Cardiac septum (tissue), 1 donor: Measurements from ENCODE around the gene NEGR1. TPM values are rescaled to one million over a fixed set of nuclear protein-coding genes. Genes with fewer than 3 reads are reported as not detected.

ENCODE experiments used
- DNase-seq: peaks from one replicate; pipeline ENCODE4 v3.0.0-alpha.2; 2020; ENCODE audit warnings: low spot score
- intact Hi-C: fragments of 100-400 bp; cut with DNase I; formaldehyde crosslinking; loops from one replicate; pipeline ENCODE4 v1.14.0; 2022
- total RNA-seq: library from RNA; stranded (reverse); fragmentation: NEBNext Ultra II Directional; extraction: Animal tissue kit (Norgen Biotek cat#: 25700); gene quantifications from one replicate; pipeline ENCODE4 v1.2.1, GENCODE V29; 2021
- donor health status: DM: no; HTN: no; CAD: no.

Gene NEGR1
- total RNA-seq, 1 donor from 2014 or later: 5.2 TPM

DNA sequence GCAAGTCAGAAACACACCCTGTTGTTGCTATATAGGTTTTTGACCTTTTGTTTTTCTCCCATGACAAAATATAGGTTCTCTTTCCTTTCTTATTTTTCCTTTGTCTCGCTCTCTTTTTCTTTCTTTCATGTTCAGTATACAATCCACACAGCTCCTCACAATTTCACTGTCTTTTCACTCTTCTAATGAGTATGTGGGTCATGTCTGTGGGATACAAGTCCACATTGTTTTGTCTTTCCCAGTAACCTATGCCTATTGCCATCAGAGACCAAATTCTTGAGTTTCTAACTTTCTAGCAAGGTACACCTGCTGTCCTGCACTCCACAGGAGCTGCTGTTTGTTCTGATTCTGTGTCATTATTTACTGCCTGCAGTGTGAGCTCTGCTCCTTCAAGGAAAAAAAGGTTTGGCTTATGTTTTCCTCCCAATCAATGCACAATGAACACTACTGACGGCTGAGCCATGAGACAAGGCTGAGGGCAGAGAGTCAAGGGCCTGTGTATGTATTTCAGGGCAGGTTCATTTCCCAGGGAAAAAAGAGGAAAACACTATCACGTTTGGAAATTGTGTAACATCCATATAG lies 453.8 kb downstream of the NEGR1 start:
- no peak for DNase-seq
- intact Hi-C loops: no loop called here

- no peak for DNase-seq
- intact Hi-C loops: no loop called here
These were observed 458.5 kb downstream of the NEGR1 start for GRCh38 chr1:71823708-71824305.

- intact Hi-C loops: no loop called here
These were observed 465.3 kb downstream of the NEGR1 start for GRCh38 chr1:71817028-71817427.

DNA sequence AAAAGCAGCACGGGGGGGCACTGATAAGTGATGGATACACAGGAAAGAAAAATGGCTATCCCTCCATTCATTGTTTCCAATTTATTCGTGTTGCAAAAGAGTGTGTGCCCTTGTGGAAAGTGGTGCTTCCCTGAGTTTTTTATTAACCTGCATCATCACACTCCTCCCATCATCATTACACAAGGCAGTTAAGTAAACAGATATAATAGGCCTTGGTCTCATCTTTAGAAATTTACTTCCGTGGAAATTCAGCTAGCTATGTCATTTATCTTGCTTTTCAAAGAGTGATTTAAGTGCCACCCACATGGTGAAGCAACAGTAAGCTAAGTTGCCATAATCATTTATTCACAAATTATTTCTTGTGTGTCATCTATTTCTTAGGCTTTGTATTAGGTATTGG lies 473.3 kb downstream of the NEGR1 start:
- DNase-seq: no peak
- intact Hi-C loops: no loop called here

More at GRCh38 chr1:71817028-71817427, 465.3 kb downstream of the NEGR1 start:
- DNase-seq: no peak

GRCh38 chr1:71804140-71804539 lies 478.2 kb downstream of the NEGR1 start:
- DNase-seq: no peak
- intact Hi-C loops: no loop called here

- intact Hi-C loops: no loop called here
- DNase-seq: no peak
These were observed 486.3 kb downstream of the NEGR1 start for GRCh38 chr1:71796006-71796405.

- intact Hi-C loops: no loop called here
- DNase-seq: no peak
These were observed 490.1 kb downstream of the NEGR1 start for GRCh38 chr1:71792264-71792663.

DNA sequence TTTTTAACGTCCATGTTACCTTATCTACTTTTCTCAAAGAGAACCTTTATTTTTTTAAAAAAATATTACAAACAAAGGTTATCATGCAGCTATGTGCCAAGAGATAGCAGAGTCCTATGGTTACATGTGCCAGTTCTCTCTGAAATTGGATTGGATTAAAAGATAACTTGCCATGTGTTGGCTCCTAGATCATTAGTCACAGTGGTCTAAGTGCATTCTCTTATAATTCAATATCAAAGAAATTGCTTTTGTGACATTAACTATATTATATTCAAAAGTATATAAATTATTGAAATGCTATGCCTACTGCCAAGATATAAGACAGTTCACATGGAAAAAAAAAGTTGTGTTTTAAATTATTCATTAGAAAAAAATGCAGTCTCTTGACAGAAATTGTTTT lies 494.2 kb downstream of the NEGR1 start:
- intact Hi-C loops: no loop called here

GRCh38 chr1:71787699-71788098 lies 494.6 kb downstream of the NEGR1 start:
- DNase-seq: no peak
- intact Hi-C loops: no loop called here

More for the DNA sequence above, 494.2 kb downstream of the NEGR1 start:
- DNase-seq: no peak

DNA sequence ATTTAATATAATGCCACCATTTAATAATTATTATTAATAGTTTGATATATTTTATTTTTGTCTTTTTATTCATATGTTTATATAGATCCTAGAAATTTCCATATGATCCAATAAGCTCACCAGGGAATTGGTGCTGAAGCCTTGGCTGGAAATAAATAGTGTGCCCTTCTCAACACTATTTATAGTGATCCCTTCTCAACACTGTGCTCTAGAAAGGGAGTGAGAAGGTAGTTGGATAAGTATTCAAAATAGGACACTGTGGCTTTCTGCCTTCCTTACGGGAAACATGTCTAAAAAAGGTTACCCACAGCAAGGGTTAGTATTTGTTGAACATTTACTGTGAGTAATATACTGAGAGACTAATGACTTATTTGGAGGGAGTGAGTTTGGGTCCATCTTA lies 496.1 kb downstream of the NEGR1 start:
- intact Hi-C loops: no loop called here
- DNase-seq: no peak

DNA sequence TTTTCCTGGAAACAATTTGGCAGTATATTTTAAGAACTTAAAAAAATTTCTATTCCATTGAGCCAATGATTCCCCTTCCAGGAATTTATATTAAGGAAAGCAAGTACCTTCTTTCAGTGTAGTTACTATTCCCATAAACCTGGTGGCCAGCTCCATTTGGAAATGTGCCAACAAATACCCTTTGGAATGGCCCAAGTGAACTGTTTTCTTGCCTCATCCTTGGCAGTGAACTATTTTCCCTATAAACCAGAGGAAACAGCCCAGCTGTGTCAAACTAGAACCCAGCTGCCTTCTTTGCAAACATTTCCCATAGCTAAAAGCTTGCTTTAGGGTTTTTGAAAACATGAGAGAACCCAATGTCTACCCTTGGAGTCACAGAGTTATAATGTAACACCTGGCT lies 496.9 kb downstream of the NEGR1 start:
- intact Hi-C loops: no loop called here

DNA sequence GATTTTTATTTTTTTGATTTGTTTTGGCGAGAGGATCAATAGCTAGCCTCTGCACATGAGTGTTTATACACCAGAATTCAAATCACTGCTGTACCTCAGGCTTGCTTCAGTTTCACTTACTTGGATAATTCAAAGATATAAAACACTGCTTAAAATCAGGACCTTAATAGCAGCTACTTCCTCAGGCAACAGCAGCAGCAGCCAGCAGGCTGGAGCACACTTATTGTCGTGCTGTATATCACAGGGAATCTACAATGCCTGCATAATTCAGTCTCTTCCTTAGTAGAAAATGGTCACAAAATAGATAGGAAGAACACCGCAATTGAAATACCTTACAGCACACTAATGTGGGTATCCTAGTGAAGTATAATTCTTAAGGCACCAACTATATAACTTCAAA lies 497.3 kb downstream of the NEGR1 start:
- no peak for DNase-seq
- intact Hi-C loops: no loop called here

More for the DNA sequence above, 496.9 kb downstream of the NEGR1 start:
- DNase-seq: no peak

DNA sequence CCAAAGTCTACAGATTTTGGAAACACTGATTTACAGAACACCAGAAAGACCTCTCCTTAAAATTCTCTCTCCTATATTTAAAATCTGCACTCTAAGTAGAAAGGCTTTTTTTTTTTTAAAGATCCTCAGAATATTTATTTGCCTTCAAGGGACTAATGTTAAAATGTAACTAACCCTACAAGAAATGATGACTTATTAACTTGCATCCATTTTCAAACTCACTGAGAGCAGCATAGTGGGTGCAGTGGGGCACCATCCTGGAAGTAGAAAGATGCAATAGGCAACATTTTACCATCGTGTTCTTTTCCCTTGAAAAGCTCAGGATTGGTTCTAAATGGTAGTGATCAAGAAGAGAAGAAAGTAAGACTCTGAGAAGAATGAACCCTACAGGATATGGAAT lies 498.1 kb downstream of the NEGR1 start:
- no peak for DNase-seq
- intact Hi-C loops: no loop called here

GRCh38 chr1:71783071-71783470 lies 499.3 kb downstream of the NEGR1 start:
- intact Hi-C loops: no loop called here
- no peak for DNase-seq

- intact Hi-C loops: no loop called here
- no peak for DNase-seq
These were observed 500.9 kb downstream of the NEGR1 start for GRCh38 chr1:71781450-71781849.

GRCh38 chr1:71780681-71781080 lies 501.7 kb downstream of the NEGR1 start:
- intact Hi-C loops: no loop called here
- no peak for DNase-seq

DNA sequence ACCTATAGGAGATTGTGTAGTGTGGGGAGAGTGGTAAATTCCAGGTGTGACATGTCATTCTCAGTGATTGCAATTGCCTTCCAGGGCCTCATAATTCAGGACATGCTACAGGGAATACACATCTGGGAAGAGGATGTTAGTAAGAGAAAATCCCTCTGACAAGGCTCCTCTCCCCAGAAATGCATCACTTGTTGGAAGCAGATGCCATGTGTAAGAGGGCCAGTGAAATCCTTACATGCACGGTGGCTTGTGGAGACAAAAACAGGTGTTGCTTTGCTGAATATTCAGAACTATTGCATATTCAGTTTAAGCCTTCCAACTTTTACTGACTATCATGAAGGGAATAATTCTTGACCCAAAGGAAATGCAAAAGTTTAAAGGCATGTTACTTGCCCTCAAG lies 503.4 kb downstream of the NEGR1 start:
- no peak for DNase-seq
- intact Hi-C loops: no loop called here

- DNase-seq: no peak
- intact Hi-C loops: no loop called here
These were observed 505.2 kb downstream of the NEGR1 start for GRCh38 chr1:71777094-71777493.

- intact Hi-C loops: no loop called here
- no peak for DNase-seq
These were observed 507.6 kb downstream of the NEGR1 start for GRCh38 chr1:71774705-71775104.

DNA sequence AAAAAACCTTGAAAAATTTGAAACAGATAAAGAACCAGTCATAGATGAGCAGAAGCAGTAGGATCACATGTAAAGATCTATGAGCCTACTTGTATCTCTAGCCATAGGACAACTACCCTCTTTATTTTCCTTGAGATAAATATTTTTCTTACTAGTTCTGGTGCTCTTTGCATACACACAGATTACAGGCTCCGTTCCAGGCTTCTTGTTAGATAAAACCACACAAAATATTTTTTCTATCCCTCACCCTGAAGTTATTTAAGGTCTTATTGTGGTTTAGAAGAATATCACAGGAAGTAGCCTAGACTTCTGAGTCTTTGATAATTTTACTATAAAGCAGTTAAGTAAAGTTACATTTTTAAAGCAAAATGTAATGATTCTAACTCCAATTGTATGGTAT lies 512.2 kb downstream of the NEGR1 start:
- intact Hi-C loops: no loop called here
- no peak for DNase-seq

DNA sequence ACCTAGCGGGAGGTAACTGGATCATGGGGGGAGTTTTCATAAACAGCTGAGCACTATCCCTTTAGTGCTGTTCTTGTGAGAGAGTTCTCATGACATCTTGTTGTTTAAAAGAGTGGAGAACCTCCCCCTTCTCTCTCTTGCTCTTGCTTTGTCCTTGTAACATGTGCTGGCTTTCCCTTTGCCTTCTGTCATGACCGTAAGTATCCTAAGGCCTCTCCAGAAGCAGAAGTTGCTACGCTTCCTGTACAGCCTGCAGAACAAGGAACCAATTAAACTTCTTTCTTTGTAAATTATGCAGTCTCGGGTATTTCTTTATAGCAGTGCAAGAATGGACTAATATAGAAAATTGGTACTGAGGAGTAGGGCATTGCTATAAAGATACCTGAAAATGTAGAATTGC lies 515.6 kb downstream of the NEGR1 start:
- intact Hi-C loops: no loop called here
- DNase-seq: no peak
